Non-pigmented ciliary epithelial cell (primary cell): Measurements from ENCODE around the gene CDC42EP5.

ENCODE experiments used
- DNase-seq: peaks from one replicate; pipeline ENCODE4 v3.0.0-alpha.2; 2010; ENCODE audit warnings: low read depth

CDC42EP5 gene

GRCh38 chr19:54426291-54426931 is 46.7 kb downstream of the CDC42EP5 start:
- no peak for DNase-seq

GRCh38 chr19:54425382-54425723 is 47.7 kb downstream of the CDC42EP5 start:
- DNase-seq: no peak

GRCh38 chr19:54424660-54425381 is 48.3 kb downstream of the CDC42EP5 start:
- DNase-seq: no peak

GRCh38 chr19:54424201-54424600 is 48.9 kb downstream of the CDC42EP5 start:
- no peak for DNase-seq

- DNase-seq: no peak
Measured at GRCh38 chr19:54422136-54422535, 51.0 kb downstream of the CDC42EP5 start.

GRCh38 chr19:54421521-54421920 is 51.6 kb downstream of the CDC42EP5 start:
- no peak for DNase-seq

- no peak for DNase-seq
Measured at GRCh38 chr19:54421169-54421516, 52.0 kb downstream of the CDC42EP5 start.

GRCh38 chr19:54420383-54421168 is 52.5 kb downstream of the CDC42EP5 start:
- DNase-seq: no peak

- no peak for DNase-seq
Measured at GRCh38 chr19:54420068-54420382, 53.1 kb downstream of the CDC42EP5 start.

- DNase-seq: no peak
Measured at GRCh38 chr19:54418930-54419800, 53.9 kb downstream of the CDC42EP5 start.

GRCh38 chr19:54418030-54418929 is 54.8 kb downstream of the CDC42EP5 start:
- no peak for DNase-seq

GRCh38 chr19:54416695-54417491 is 56.2 kb downstream of the CDC42EP5 start:
- DNase-seq: no peak

- no peak for DNase-seq
Measured at GRCh38 chr19:54415901-54416673, 57.0 kb downstream of the CDC42EP5 start.

- no peak for DNase-seq
Measured at GRCh38 chr19:54415208-54415900, 57.7 kb downstream of the CDC42EP5 start, which contains the start of gene TTYH1. TTYH1 (plus strand) TSS chr19:54415464; CDS start chr19:54415553, 89 bp downstream.
